GM18870 (cell line): Measurements from ENCODE around the gene ARHGEF26.

Experiments
- ATAC-seq: cut with Tn5 transposase; IDR thresholded peaks from one replicate; pipeline ENCODE4 v1.9.1; 2021; ENCODE audit warnings: moderate library complexity; ENCODE audit not compliant: unreplicated experiment

ARHGEF26 gene

DNA sequence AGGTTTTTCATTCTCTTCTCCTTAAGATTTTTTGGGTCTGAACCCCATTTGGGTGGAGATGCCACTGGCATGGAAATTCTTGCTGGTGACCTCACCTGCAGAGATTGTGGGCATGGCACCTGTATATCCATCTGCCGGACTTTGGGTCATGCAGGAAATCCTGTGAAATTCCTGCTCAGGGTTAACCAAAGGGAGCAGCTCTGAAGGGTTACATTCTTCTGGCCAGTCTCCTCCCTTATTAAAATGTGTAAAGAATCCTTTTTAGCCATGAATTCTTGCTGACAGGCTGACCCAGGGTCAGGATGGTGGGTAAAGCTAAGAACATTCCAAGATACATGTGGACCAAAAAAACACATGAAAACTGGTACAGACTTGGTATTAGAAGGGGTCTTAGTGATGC lies 27.4 kb downstream of the ARHGEF26 start:
- ATAC-seq: no peak

DNA sequence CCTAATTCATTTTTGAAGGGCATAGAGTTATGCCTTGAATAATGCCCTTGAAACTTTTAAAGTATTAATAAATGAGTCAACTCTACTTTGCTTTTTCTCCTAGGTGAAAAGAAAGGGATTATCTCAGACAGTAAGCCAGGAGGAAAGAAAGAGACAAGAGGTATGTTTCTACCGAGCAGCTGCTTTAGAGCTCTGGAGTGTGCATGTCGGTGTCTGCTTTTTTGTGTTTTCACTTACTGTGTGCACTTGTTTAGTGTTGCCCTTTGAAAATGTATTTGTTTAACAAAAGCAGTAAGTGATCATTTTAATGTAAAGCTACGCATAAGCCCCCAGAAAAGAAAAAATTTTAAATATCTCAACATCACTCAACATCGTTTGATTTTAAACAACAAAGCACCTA lies 28.1 kb downstream of the ARHGEF26 start:
- ATAC-seq: no peak

- no peak for ATAC-seq
Measured at GRCh38 chr3:154151969-154152368, 30.8 kb downstream of the ARHGEF26 start.

- ATAC-seq: no peak
Measured at GRCh38 chr3:154152741-154153140, 31.6 kb downstream of the ARHGEF26 start.

DNA sequence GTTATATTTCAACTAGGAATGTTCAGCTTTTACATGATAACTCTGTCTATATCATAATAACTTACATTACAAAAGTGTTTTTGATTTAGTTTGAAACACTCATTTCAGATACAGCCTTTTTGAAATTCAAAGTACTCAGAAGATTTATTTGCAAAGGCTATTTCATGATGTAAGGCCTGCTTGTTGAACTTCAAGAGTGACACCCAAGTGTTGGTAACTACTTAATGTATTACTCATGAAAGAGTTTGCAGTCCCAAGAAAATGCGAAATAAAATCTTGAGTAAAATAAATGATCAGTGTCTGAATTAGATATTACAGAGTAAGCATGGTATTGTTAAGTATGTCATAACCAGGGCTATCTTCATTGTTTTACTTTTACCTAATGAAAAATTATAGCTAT lies 35.3 kb downstream of the ARHGEF26 start:
- ATAC-seq: no peak

- no peak for ATAC-seq
Measured at GRCh38 chr3:154161806-154162205, 40.6 kb downstream of the ARHGEF26 start.

DNA sequence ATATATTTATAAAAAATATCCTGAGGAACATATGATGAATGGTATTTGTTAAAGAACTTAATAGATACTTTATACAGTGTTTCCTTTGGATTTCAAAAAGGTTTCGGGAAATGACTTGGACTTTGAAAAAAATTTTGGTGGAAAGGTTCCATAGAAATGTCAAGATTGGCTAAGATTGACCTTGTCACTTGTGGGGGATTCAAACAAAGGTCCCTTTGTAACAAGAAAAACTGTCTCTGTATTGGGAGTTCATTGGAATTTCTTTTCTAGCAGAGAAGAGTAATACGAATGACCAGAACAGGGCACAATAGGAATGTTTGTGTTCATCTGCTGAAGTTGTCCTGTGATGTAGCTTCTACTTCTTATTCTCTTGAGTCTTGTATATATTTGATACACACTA lies 43.2 kb downstream of the ARHGEF26 start:
- ATAC-seq: no peak

DNA sequence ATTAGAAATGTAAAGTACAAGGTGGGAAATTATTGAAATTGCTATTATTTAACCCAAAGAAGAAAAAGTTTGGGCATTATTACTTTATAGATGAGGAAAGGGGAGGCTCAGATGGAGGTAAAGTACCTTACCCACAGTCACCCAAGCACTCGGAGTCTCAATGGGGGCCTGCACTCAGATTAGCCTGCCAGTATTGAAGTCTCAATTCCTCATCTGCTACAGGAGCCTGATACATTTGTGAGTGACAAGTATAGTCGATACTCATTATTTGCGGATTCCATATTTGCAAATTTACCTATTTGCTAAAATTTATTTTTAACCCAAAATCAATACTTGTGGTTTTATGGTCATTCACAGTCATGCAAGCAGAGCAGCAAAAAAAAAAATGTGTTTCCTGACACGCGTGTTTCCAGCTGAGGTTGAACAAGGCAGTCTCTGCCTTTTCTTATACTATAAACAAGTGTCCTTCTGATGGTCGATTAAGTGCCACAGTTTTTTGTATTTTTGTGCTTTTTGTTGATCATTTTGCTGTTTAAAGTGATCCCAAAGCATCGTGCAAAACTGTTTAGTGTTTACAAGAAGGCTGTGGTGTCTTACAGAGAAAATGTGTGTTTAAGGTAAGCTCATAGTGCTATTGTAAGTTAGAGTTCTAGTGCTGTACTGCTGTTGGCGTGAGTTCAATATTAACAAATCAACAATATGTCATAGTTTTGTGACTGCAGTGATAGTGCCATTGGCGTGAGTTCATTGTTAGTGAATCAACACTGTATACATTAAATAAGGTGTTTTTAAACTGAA lies 48.0 kb downstream of the ARHGEF26 start:
- ATAC-seq: no peak

- no peak for ATAC-seq
Measured at GRCh38 chr3:154169796-154170110, 48.6 kb downstream of the ARHGEF26 start.

- no peak for ATAC-seq
Measured at GRCh38 chr3:154170300-154170699, 49.1 kb downstream of the ARHGEF26 start.

GRCh38 chr3:154175041-154175440 lies 53.9 kb downstream of the ARHGEF26 start:
- no peak for ATAC-seq

DNA sequence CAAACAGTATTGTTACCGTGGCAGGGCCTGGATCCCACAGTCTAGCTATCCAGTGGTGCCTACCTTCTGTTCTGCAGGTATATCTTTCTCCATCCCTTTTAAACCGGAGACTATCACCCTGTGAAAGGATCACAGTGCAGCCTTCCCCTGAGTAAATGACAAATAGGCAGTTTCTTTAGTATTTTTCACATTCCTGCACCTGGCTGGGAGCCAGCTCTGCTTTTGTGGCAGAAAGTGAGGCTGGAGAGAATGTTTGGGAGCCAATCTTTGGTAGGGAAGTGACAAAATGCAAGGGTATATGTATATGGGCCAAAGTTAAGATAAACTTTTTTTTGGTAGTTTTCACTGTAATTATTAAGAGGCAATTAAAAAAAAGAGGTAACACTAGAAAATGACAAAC lies 54.8 kb downstream of the ARHGEF26 start:
- no peak for ATAC-seq

GRCh38 chr3:154177406-154177805 lies 56.2 kb downstream of the ARHGEF26 start:
- ATAC-seq: no peak

DNA sequence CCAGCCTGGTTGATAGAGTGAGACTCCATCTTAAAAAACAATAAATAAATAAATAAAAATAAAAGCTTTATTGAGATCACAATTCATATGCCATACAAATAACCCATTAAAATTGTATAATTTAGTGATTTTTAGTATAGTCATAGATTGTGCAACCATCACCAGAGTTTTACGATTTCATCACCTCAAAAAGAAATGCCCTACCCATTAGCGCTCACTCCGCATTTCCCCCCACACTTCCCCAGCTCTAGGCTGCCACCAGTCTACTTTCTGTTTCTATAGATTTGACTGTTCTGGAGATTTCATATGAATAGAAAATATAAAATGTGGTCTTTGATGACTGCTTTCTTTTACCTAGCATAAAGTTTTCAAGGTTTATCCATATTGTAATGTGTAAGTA lies 57.0 kb downstream of the ARHGEF26 start:
- no peak for ATAC-seq

- no peak for ATAC-seq
Measured at GRCh38 chr3:154180836-154181691, 59.9 kb downstream of the ARHGEF26 start.

GRCh38 chr3:154182322-154182922 lies 61.2 kb downstream of the ARHGEF26 start:
- no peak for ATAC-seq

GRCh38 chr3:154182975-154183374 lies 61.8 kb downstream of the ARHGEF26 start:
- no peak for ATAC-seq

GRCh38 chr3:154184582-154184981 lies 63.4 kb downstream of the ARHGEF26 start:
- no peak for ATAC-seq

DNA sequence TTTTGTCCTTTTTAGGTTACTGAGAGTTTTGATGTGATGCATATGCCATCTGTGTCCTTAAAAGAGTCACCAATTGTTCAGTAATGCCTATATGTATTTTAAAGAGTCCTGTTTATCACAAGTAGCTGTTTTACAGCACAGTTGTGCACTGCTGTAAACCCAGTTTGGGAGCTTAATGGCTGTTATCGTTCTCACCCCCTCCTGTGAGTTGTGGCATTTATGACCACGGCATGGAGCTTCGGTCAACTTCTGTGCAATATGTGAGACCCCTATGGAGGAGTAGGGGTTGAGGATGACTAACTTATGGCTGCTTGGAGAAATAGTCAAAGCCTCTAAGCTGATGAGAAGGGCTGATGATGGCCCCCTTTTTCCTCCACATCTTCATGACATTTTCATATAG lies 67.2 kb downstream of the ARHGEF26 start:
- no peak for ATAC-seq

DNA sequence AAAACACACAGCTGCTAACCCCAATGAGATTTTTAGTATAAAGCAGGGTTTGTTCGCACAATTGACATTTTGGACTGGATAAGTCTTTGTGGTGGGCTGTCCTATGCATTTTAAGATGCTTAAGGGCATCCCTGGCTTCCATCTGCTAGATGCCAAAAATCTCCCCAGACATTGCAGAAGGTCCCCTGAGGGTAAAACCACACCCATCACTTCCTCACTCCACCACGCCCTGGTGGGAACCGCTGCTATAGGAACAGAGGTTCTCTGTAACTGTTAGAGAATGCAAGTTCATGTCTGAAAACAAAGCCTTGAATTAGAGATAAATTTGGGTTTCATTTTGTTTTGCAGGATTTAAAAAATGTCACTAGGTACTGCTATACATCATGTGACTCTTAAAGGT lies 67.7 kb downstream of the ARHGEF26 start:
- ATAC-seq: no peak

GRCh38 chr3:154191520-154191919 lies 70.3 kb downstream of the ARHGEF26 start:
- ATAC-seq: no peak

DNA sequence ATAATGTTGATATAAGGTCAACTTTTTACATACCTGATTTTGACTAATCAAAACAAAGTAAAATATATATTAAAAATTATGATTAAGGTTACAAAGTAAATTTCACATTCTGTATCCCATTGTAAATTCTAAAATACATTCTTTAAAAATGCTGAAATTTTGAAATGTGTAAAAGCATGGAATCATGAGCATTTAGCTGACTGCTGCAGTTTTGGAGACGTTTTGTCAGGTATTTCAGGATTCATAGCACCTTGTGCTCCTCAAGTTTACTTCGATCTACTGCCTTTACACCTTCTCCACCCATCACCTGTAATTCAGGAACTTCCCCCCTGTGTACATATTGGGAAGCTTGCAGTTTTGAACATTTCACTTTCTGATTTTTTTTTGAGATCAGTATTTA lies 71.0 kb downstream of the ARHGEF26 start:
- no peak for ATAC-seq
